ENCODE measurements around the gene ARCN1.
"Not testable (repeated sequence)": the region's sequence is repeated elsewhere in the genome, so short reads cannot be mapped to it uniquely, and the experiment has no call there.

ARCN1 gene

GRCh38 chr11:118572981-118573550 is 857 bp downstream of the ARCN1 start:
- Histone ChIP-seq H3K79me1 (ENCODE audit: low read length) (peaks cover 3% of the 10 kb centered on the region), H3K56ac (ENCODE audit: low read length) (peak overlapping the region; percentile 97), H3K4me2 (ENCODE audit: low read length) (peak overlapping the region; percentile 96), H2BK120ac (ENCODE audit: low read depth, low read length) (no peak overlapping the region), H3K27ac (ENCODE audit: low read depth, low read length) (no peak overlapping the region), H3K4me3 (ENCODE audit: low read length) (peak overlapping the region; percentile 90), H4K8ac (ENCODE audit: low read depth, low read length) (no peak overlapping the region), H3K27me3 (ENCODE audit: insufficient read depth, low read length, poor library complexity) (no peaks in the 10 kb centered on the region), H3K4ac (ENCODE audit: low read depth, low read length) (peak overlapping the region; percentile 97), H2BK15ac (replicated peaks; ENCODE audit: low read depth) (no peak overlapping the region), H3K18ac (ENCODE audit: low read length) (peak overlapping the region; percentile 85), H3K9ac (ENCODE audit: low read length) (peak overlapping the region; percentile 97), H3K4me1 (ENCODE audit: control insufficient read depth, low read depth, low read length) (no peaks in the 10 kb centered on the region), H2BK5ac (ENCODE audit: low read length) (no peak overlapping the region), H4K5ac (ENCODE audit: low read length) (no peak overlapping the region), H2AK5ac (ENCODE audit: low read length) (peak overlapping the region; percentile 82), H3K79me2 (ENCODE audit: control insufficient read depth, insufficient read depth, low read length) (peaks cover 42% of the 10 kb centered on the region), H3K23ac (ENCODE audit: low read length) (peak overlapping the region; percentile 75), H3K36me3 (ENCODE audit: control insufficient read depth, insufficient read depth, low read length) (no peaks in the 10 kb centered on the region)
- WGBS (ENCODE audit: extremely low coverage, insufficient coverage, low lambda C conversion rate): no CpG with 5 or more reads among the region's 10 CpGs
- DNase-seq: peak; percentile 48

- no peak overlapping the region for H3K27ac ChIP-seq (ENCODE audit: low read depth, low read length)
- peaks cover 3% of the 10 kb centered on the region for H3K79me1 ChIP-seq (ENCODE audit: low read length)
- no peak for DNase-seq
- no peaks in the 10 kb centered on the region for H3K4me1 ChIP-seq (ENCODE audit: control insufficient read depth, low read depth, low read length)
- H3K4me3 ChIP-seq (ENCODE audit: low read length): no peak overlapping the region
- WGBS (ENCODE audit: extremely low coverage, insufficient coverage, low lambda C conversion rate): no CpG with 5 or more reads among the region's 7 CpGs
- no peak overlapping the region for H2BK120ac ChIP-seq (ENCODE audit: low read depth, low read length)
- no peak overlapping the region for H3K4ac ChIP-seq (ENCODE audit: low read depth, low read length)
- no peak overlapping the region for H3K23ac ChIP-seq (ENCODE audit: low read length)
- H3K79me2 ChIP-seq (ENCODE audit: control insufficient read depth, insufficient read depth, low read length): peaks cover 44% of the 10 kb centered on the region
- no peaks in the 10 kb centered on the region for H3K27me3 ChIP-seq (ENCODE audit: insufficient read depth, low read length, poor library complexity)
- no peaks in the 10 kb centered on the region for H3K36me3 ChIP-seq (ENCODE audit: control insufficient read depth, insufficient read depth, low read length)
- H2BK5ac ChIP-seq (ENCODE audit: low read length): no peak overlapping the region
- H3K56ac ChIP-seq (ENCODE audit: low read length): no peak overlapping the region
- H4K8ac ChIP-seq (ENCODE audit: low read depth, low read length): no peak overlapping the region
- no peak overlapping the region for H3K18ac ChIP-seq (ENCODE audit: low read length)
- no peak overlapping the region for H3K4me2 ChIP-seq (ENCODE audit: low read length)
- H3K9ac ChIP-seq (ENCODE audit: low read length): no peak overlapping the region
- H4K5ac ChIP-seq (ENCODE audit: low read length): no peak overlapping the region
- no peak overlapping the region for H2BK15ac ChIP-seq (replicated peaks; ENCODE audit: low read depth)
- no peak overlapping the region for H2AK5ac ChIP-seq (ENCODE audit: low read length)
Measured at GRCh38 chr11:118574636-118575035, 2.4 kb downstream of the ARCN1 start.

- not testable (repeated sequence) for H2BK120ac ChIP-seq (ENCODE audit: low read depth, low read length); H3K36me3 ChIP-seq (ENCODE audit: control insufficient read depth, insufficient read depth, low read length); H3K4ac ChIP-seq (ENCODE audit: low read depth, low read length); H3K56ac ChIP-seq (ENCODE audit: low read length); H3K79me1 ChIP-seq (ENCODE audit: low read length); H2AK5ac ChIP-seq (ENCODE audit: low read length); DNase-seq; H3K4me3 ChIP-seq (ENCODE audit: low read length); H4K8ac ChIP-seq (ENCODE audit: low read depth, low read length); H3K4me2 ChIP-seq (ENCODE audit: low read length); H3K18ac ChIP-seq (ENCODE audit: low read length); H3K23ac ChIP-seq (ENCODE audit: low read length); H2BK15ac ChIP-seq (replicated peaks; ENCODE audit: low read depth); H3K9ac ChIP-seq (ENCODE audit: low read length); H3K4me1 ChIP-seq (ENCODE audit: control insufficient read depth, low read depth, low read length); H4K5ac ChIP-seq (ENCODE audit: low read length); H2BK5ac ChIP-seq (ENCODE audit: low read length); H3K27ac ChIP-seq (ENCODE audit: low read depth, low read length); H3K27me3 ChIP-seq (ENCODE audit: insufficient read depth, low read length, poor library complexity)
- peaks cover 46% of the 10 kb centered on the region for H3K79me2 ChIP-seq (ENCODE audit: control insufficient read depth, insufficient read depth, low read length)
Measured at GRCh38 chr11:118577995-118578394, 5.8 kb downstream of the ARCN1 start.

GRCh38 chr11:118581057-118581456 is 8.8 kb downstream of the ARCN1 start:
- no peak overlapping the region for H3K27ac ChIP-seq (ENCODE audit: low read depth, low read length)
- no peak overlapping the region for H3K18ac ChIP-seq (ENCODE audit: low read length)
- no peak overlapping the region for H4K5ac ChIP-seq (ENCODE audit: low read length)
- H3K36me3 ChIP-seq (ENCODE audit: control insufficient read depth, insufficient read depth, low read length): peaks cover 6% of the 10 kb centered on the region
- H2BK120ac ChIP-seq (ENCODE audit: low read depth, low read length): no peak overlapping the region
- no peaks in the 10 kb centered on the region for H3K27me3 ChIP-seq (ENCODE audit: insufficient read depth, low read length, poor library complexity)
- H3K23ac ChIP-seq (ENCODE audit: low read length): no peak overlapping the region
- no peak overlapping the region for H3K4me3 ChIP-seq (ENCODE audit: low read length)
- peaks cover 23% of the 10 kb centered on the region for H3K79me2 ChIP-seq (ENCODE audit: control insufficient read depth, insufficient read depth, low read length)
- H2BK15ac ChIP-seq (replicated peaks; ENCODE audit: low read depth): no peak overlapping the region
- H4K8ac ChIP-seq (ENCODE audit: low read depth, low read length): no peak overlapping the region
- H3K4me1 ChIP-seq (ENCODE audit: control insufficient read depth, low read depth, low read length): no peaks in the 10 kb centered on the region
- H2AK5ac ChIP-seq (ENCODE audit: low read length): no peak overlapping the region
- peaks cover 3% of the 10 kb centered on the region for H3K79me1 ChIP-seq (ENCODE audit: low read length)
- no peak overlapping the region for H3K9ac ChIP-seq (ENCODE audit: low read length)
- no peak overlapping the region for H3K56ac ChIP-seq (ENCODE audit: low read length)
- H3K4me2 ChIP-seq (ENCODE audit: low read length): no peak overlapping the region
- H3K4ac ChIP-seq (ENCODE audit: low read depth, low read length): no peak overlapping the region
- no peak for DNase-seq
- no peak overlapping the region for H2BK5ac ChIP-seq (ENCODE audit: low read length)
- WGBS (ENCODE audit: extremely low coverage, insufficient coverage, low lambda C conversion rate): no CpG with 5 or more reads among the region's 6 CpGs

- Histone ChIP-seq H3K4ac (ENCODE audit: low read depth, low read length) (no peak overlapping the region), H3K18ac (ENCODE audit: low read length) (no peak overlapping the region), H2BK120ac (ENCODE audit: low read depth, low read length) (no peak overlapping the region), H2AK5ac (ENCODE audit: low read length) (no peak overlapping the region), H4K8ac (ENCODE audit: low read depth, low read length) (no peak overlapping the region), H4K5ac (ENCODE audit: low read length) (no peak overlapping the region), H3K27me3 (ENCODE audit: insufficient read depth, low read length, poor library complexity) (no peaks in the 10 kb centered on the region), H2BK15ac (replicated peaks; ENCODE audit: low read depth) (no peak overlapping the region), H3K56ac (ENCODE audit: low read length) (no peak overlapping the region), H3K36me3 (ENCODE audit: control insufficient read depth, insufficient read depth, low read length) (peaks cover 21% of the 10 kb centered on the region), H3K9ac (ENCODE audit: low read length) (no peak overlapping the region), H3K4me2 (ENCODE audit: low read length) (no peak overlapping the region), H3K4me3 (ENCODE audit: low read length) (no peak overlapping the region), H3K23ac (ENCODE audit: low read length) (no peak overlapping the region), H3K79me2 (ENCODE audit: control insufficient read depth, insufficient read depth, low read length) (no peaks in the 10 kb centered on the region), H3K4me1 (ENCODE audit: control insufficient read depth, low read depth, low read length) (no peaks in the 10 kb centered on the region), H2BK5ac (ENCODE audit: low read length) (no peak overlapping the region), H3K79me1 (ENCODE audit: low read length) (no peaks in the 10 kb centered on the region), H3K27ac (ENCODE audit: low read depth, low read length) (no peak overlapping the region)
- WGBS (ENCODE audit: extremely low coverage, insufficient coverage, low lambda C conversion rate): no CpG with 5 or more reads among the region's 1 CpG
- no peak for DNase-seq
Measured at GRCh38 chr11:118587952-118588351, 15.7 kb downstream of the ARCN1 start.

All from mesendoderm (in vitro differentiated cells).